BE2C (cell line): ENCODE results near the gene FARS2.

Experiments
- DNase-seq: peaks from one replicate; pipeline ENCODE4 v3.0.0-alpha.2; 2020
- H3K27me3 ChIP-seq: fragments of 250-450 bp; sonication (Bioruptor Pico); 2 replicates; pipeline ENCODE4 v1.5.1; 2020; ENCODE audit warnings: mild to moderate bottlenecking
- H3K36me3 ChIP-seq: fragments of 250-450 bp; sonication (Bioruptor Pico); 2 replicates; pipeline ENCODE4 v1.5.1; 2020; ENCODE audit warnings: mild to moderate bottlenecking
- H3K4me1 ChIP-seq: fragments of 250-450 bp; sonication (Bioruptor Pico); 2 replicates; pipeline ENCODE4 v1.5.1; 2020
- H3K4me3 ChIP-seq: 2 replicates; pipeline ENCODE4 v1.5.1; 2011; ENCODE audit warnings: low read depth, low read length
- H3K9me3 ChIP-seq: fragments of 250-450 bp; sonication (Bioruptor Pico); 2 replicates; pipeline ENCODE4 v1.5.1; 2020
- CTCF ChIP-seq: IDR thresholded peaks from 2 replicates; pipeline ENCODE4 v1.5.1; 2012; ENCODE audit warnings: mild to moderate bottlenecking, low read depth, low read length

The FARS2 gene

GRCh38 chr6:5424726-5425125 lies 163.4 kb downstream of the FARS2 start:
- H3K4me3 ChIP-seq = no peak overlapping the region
- H3K27me3 ChIP-seq = no peaks in the 10 kb centered on the region
- DNase-seq = no peak
- no peaks in the 10 kb centered on the region for H3K36me3 ChIP-seq
- TF ChIP-seq CTCF = no peak
- no peaks in the 10 kb centered on the region for H3K4me1 ChIP-seq
- no peaks in the 10 kb centered on the region for H3K9me3 ChIP-seq

GRCh38 chr6:5425267-5425666 lies 164.0 kb downstream of the FARS2 start:
- no peaks in the 10 kb centered on the region for H3K36me3 ChIP-seq
- H3K9me3 ChIP-seq = no peaks in the 10 kb centered on the region
- H3K27me3 ChIP-seq = no peaks in the 10 kb centered on the region
- H3K4me3 ChIP-seq = no peak overlapping the region
- no peak for DNase-seq
- TF ChIP-seq CTCF = no peak
- no peaks in the 10 kb centered on the region for H3K4me1 ChIP-seq

- H3K4me1 ChIP-seq = no peaks in the 10 kb centered on the region
- no peak for TF ChIP-seq CTCF
- DNase-seq = no peak
- H3K27me3 ChIP-seq = no peaks in the 10 kb centered on the region
- no peaks in the 10 kb centered on the region for H3K9me3 ChIP-seq
- H3K4me3 ChIP-seq = no peak overlapping the region
- no peaks in the 10 kb centered on the region for H3K36me3 ChIP-seq
These were observed 164.5 kb downstream of the FARS2 start for GRCh38 chr6:5425797-5426196.

GRCh38 chr6:5427586-5427985 lies 166.3 kb downstream of the FARS2 start:
- DNase-seq = no peak
- Histone ChIP-seq H3K4me3 (no peak overlapping the region), H3K9me3 (no peaks in the 10 kb centered on the region), H3K36me3 (no peaks in the 10 kb centered on the region), H3K4me1 (no peaks in the 10 kb centered on the region), H3K27me3 (no peaks in the 10 kb centered on the region)
- TF ChIP-seq CTCF = no peak

- no peak for TF ChIP-seq CTCF
- no peak overlapping the region for H3K4me3 ChIP-seq
- H3K4me1 ChIP-seq = no peaks in the 10 kb centered on the region
- H3K36me3 ChIP-seq = no peaks in the 10 kb centered on the region
- no peaks in the 10 kb centered on the region for H3K27me3 ChIP-seq
- H3K9me3 ChIP-seq = no peaks in the 10 kb centered on the region
- no peak for DNase-seq
These were observed 172.0 kb downstream of the FARS2 start for GRCh38 chr6:5433324-5433723.

- Histone ChIP-seq H3K9me3 (no peaks in the 10 kb centered on the region), H3K4me3 (no peak overlapping the region), H3K27me3 (no peaks in the 10 kb centered on the region), H3K4me1 (no peaks in the 10 kb centered on the region), H3K36me3 (no peaks in the 10 kb centered on the region)
- TF ChIP-seq CTCF = no peak
- no peak for DNase-seq
These were observed 174.1 kb downstream of the FARS2 start for GRCh38 chr6:5435449-5435848.
